H9 (cell line): ENCODE results near the gene TRIM17. TPM values are rescaled to one million over a fixed set of nuclear protein-coding genes. Genes with fewer than 3 reads are reported as not detected.

Experiments used
- DNase-seq: peaks from one replicate; pipeline ENCODE4 v3.0.0-alpha.2; 2017
- H2AFZ ChIP-seq: one replicate; pipeline ENCODE4 v1.6.1; 2013; ENCODE audit warnings: mild to moderate bottlenecking, low read length, control low read depth, moderate library complexity
- H2AK5ac ChIP-seq: 2 replicates; pipeline ENCODE4 v1.6.1; 2013; ENCODE audit warnings: low read length, control low read depth, mixed read lengths; ENCODE audit not compliant: insufficient read length
- H2BK120ac ChIP-seq: one replicate; pipeline ENCODE4 v1.6.1; 2013; ENCODE audit warnings: low read depth, mild to moderate bottlenecking, low read length, control low read depth, inconsistent platforms; ENCODE audit not compliant: poor library complexity, severe bottlenecking
- H2BK12ac ChIP-seq: 2 replicates; pipeline ENCODE4 v1.6.1; 2013; ENCODE audit warnings: low read length, control low read depth, mixed read lengths, low read depth; ENCODE audit not compliant: insufficient read length
- H2BK15ac ChIP-seq: 2 replicates; pipeline ENCODE4 v1.6.1; 2013; ENCODE audit warnings: low read depth, low read length, control low read depth
- H2BK20ac ChIP-seq: one replicate; pipeline ENCODE4 v1.6.1; 2013; ENCODE audit warnings: low read depth, mild to moderate bottlenecking, low read length, control low read depth, inconsistent platforms; ENCODE audit not compliant: poor library complexity, severe bottlenecking
- H2BK5ac ChIP-seq: 2 replicates; pipeline ENCODE4 v1.6.1; 2013; ENCODE audit warnings: low read length, control low read depth, mixed read lengths; ENCODE audit not compliant: insufficient read length
- H3K14ac ChIP-seq: 2 replicates; pipeline ENCODE4 v1.6.1; 2013; ENCODE audit warnings: low read length, control low read depth; ENCODE audit not compliant: insufficient read depth
- H3K18ac ChIP-seq: 2 replicates; pipeline ENCODE4 v1.6.1; 2013; ENCODE audit warnings: low read depth, mild to moderate bottlenecking, mixed read lengths, low read length, control low read depth; ENCODE audit not compliant: insufficient read length
- H3K23ac ChIP-seq: 2 replicates; pipeline ENCODE4 v1.6.1; 2013; ENCODE audit warnings: low read length, control low read depth, mixed read lengths, low read depth; ENCODE audit not compliant: insufficient read length
- H3K23me2 ChIP-seq: 2 replicates; pipeline ENCODE4 v1.6.1; 2013; ENCODE audit warnings: low read depth, mild to moderate bottlenecking, mixed read lengths, low read length, control low read depth; ENCODE audit not compliant: insufficient read length, poor library complexity, severe bottlenecking
- H3K27ac ChIP-seq: 2 replicates; pipeline ENCODE4 v1.5.1; 2013; ENCODE audit warnings: low read length, control low read depth, mixed read lengths, low read depth; ENCODE audit not compliant: insufficient read length
- H3K27me3 ChIP-seq: 2 replicates; pipeline ENCODE4 v1.6.1; 2013; ENCODE audit warnings: low read length, control low read depth, inconsistent platforms; ENCODE audit not compliant: insufficient read depth
- H3K4ac ChIP-seq: 2 replicates; pipeline ENCODE4 v1.6.1; 2013; ENCODE audit warnings: low read depth, mild to moderate bottlenecking, control low read depth, inconsistent platforms, low read length, moderate library complexity
- H3K4me1 ChIP-seq: 2 replicates; pipeline ENCODE4 v1.6.1; 2013; ENCODE audit warnings: low read length, control low read depth, inconsistent platforms; ENCODE audit not compliant: insufficient read depth
- H3K4me2 ChIP-seq: 2 replicates; pipeline ENCODE4 v1.6.1; 2013; ENCODE audit warnings: low read length, control low read depth, mixed read lengths; ENCODE audit not compliant: insufficient read length, insufficient read depth
- H3K56ac ChIP-seq: 2 replicates; pipeline ENCODE4 v1.6.1; 2013; ENCODE audit warnings: low read depth, mild to moderate bottlenecking, mixed read lengths, low read length, control low read depth; ENCODE audit not compliant: insufficient read length
- H3K79me1 ChIP-seq: 2 replicates; pipeline ENCODE4 v1.6.1; 2013; ENCODE audit warnings: low read depth, mild to moderate bottlenecking, moderate library complexity, low read length, control low read depth, inconsistent platforms; ENCODE audit not compliant: insufficient read depth, poor library complexity, severe bottlenecking
- H3K79me2 ChIP-seq: 2 replicates; pipeline ENCODE4 v1.6.1; 2013; ENCODE audit warnings: low read length, control low read depth, inconsistent platforms; ENCODE audit not compliant: insufficient read depth
- H3K9ac ChIP-seq: 2 replicates; pipeline ENCODE4 v1.6.1; 2013; ENCODE audit warnings: low read length, control low read depth, mixed read lengths; ENCODE audit not compliant: insufficient read length; ENCODE audit errors: extremely low read depth
- H3K9me3 ChIP-seq: one replicate; pipeline ENCODE4 v1.6.1; 2013; ENCODE audit warnings: low read depth, low read length, inconsistent platforms; ENCODE audit not compliant: control insufficient read depth
- H3T11ph ChIP-seq: one replicate; pipeline ENCODE4 v1.6.1; 2013; ENCODE audit warnings: mild to moderate bottlenecking, low read length, control low read depth, inconsistent platforms
- H4K20me1 ChIP-seq: one replicate; pipeline ENCODE4 v1.6.1; 2013; ENCODE audit not compliant: control insufficient read depth, insufficient read length, insufficient read depth
- H4K5ac ChIP-seq: 2 replicates; pipeline ENCODE4 v1.6.1; 2013; ENCODE audit warnings: low read depth, mild to moderate bottlenecking, mixed read lengths, low read length, control low read depth; ENCODE audit not compliant: insufficient read length
- H4K8ac ChIP-seq: replicated peaks from 2 replicates; pipeline ENCODE4 v1.6.1; 2013; ENCODE audit warnings: low read length, control low read depth, mixed read lengths, low read depth; ENCODE audit not compliant: insufficient read length
- H4K91ac ChIP-seq: 2 replicates; pipeline ENCODE4 v1.6.1; 2013; ENCODE audit warnings: low read depth, mild to moderate bottlenecking, moderate library complexity, mixed read lengths, low read length, control low read depth; ENCODE audit not compliant: insufficient read length
- H3K27ac Mint-ChIP-seq, 3 experiments: 2 replicates in 2 of 3; 3 replicates in 1 of 3; pipeline ENCODE4 v1.8.0; 2020 to 2021; ENCODE audit warnings: mixed read lengths in 3 of 3, mild to moderate bottlenecking in 1 of 3, moderate library complexity in 1 of 3
- H3K27me3 Mint-ChIP-seq: 2 replicates; pipeline ENCODE4 v1.8.0; 2021; ENCODE audit warnings: low read depth, mild to moderate bottlenecking, moderate library complexity, mixed read lengths
- H3K36me3 Mint-ChIP-seq, 3 experiments: 2 replicates in 2 of 3; 3 replicates in 1 of 3; pipeline ENCODE4 v1.8.0; 2020 to 2021; ENCODE audit warnings: low read depth in 3 of 3, mixed read lengths in 3 of 3; ENCODE audit not compliant: insufficient read depth in 1 of 3
- H3K4me1 Mint-ChIP-seq, 2 experiments: 2 replicates each; pipeline ENCODE4 v1.8.0; 2020; ENCODE audit warnings: mixed read lengths in 2 of 2
- H3K4me3 Mint-ChIP-seq, 2 experiments: 2 replicates in 1 of 2; 3 replicates in 1 of 2; pipeline ENCODE4 v1.8.0; 2020 to 2021; ENCODE audit warnings: mild to moderate bottlenecking in 2 of 2, mixed read lengths in 2 of 2, moderate library complexity in 1 of 2
- H3K9me3 Mint-ChIP-seq, 2 experiments: 2 replicates in 1 of 2; 3 replicates in 1 of 2; pipeline ENCODE4 v1.8.0; 2020; ENCODE audit warnings: mild to moderate bottlenecking in 2 of 2, mixed read lengths in 2 of 2, moderate library complexity in 1 of 2
- CTCF ChIP-seq: fragments of 200-600 bp; sonication (generic); conservative IDR thresholded peaks from 3 replicates; pipeline ENCODE4 v1.8.0; 2021; ENCODE audit warnings: antibody characterized with exemption, mild to moderate bottlenecking
- WGBS: extraction: QIAGEN DNeasy Blood & Tissue Kit; methylation state at CpG from one replicate; pipeline ENCODE4 v1.1.7; 2013; ENCODE audit warnings: missing lambda C conversion rate, low lambda C conversion rate, mixed read lengths; ENCODE audit not compliant: insufficient read length; ENCODE audit errors: extremely low coverage; 5-methylcytosine and 5-hydroxymethylcytosine counted together
- total RNA-seq: library from RNA; stranded (reverse); gene quantifications from 2 replicates; pipeline ENCODE4 v1.2.1, GENCODE V29; 2021

TRIM17 gene
- total RNA-seq, 1 experiment from 2014 or later = 2.8 TPM

GRCh38 chr1:228373681-228374571 lies 42.7 kb downstream of the TRIM17 start:
- no peak for DNase-seq
- no peak overlapping the region for H4K8ac ChIP-seq
- H3K9me3 ChIP-seq = no peaks in the 10 kb centered on the region
- peaks cover 3 to 5% of the 10 kb centered on the region in 2 experiments for H3K4me1 Mint-ChIP-seq
- H3K4ac ChIP-seq = no peak overlapping the region
- no peak overlapping the region for H3K27ac ChIP-seq
- no peak overlapping the region for H3K4me3 Mint-ChIP-seq
- no peaks in the 10 kb centered on the region for H3K9me3 Mint-ChIP-seq
- H3K4me2 ChIP-seq = no peak overlapping the region
- no peak overlapping the region for H3T11ph ChIP-seq
- no peak overlapping the region for H3K18ac ChIP-seq
- peaks cover 12% of the 10 kb centered on the region for H3K27me3 Mint-ChIP-seq
- no peak overlapping the region for H3K9ac ChIP-seq
- no peaks in the 10 kb centered on the region for H4K20me1 ChIP-seq
- no peak overlapping the region for H2AFZ ChIP-seq
- H2BK20ac ChIP-seq = no peak overlapping the region
- H3K23ac ChIP-seq = no peak overlapping the region
- WGBS = no CpG with 5 or more reads among the region's 14 CpGs
- H3K79me2 ChIP-seq = no peaks in the 10 kb centered on the region
- H3K36me3 Mint-ChIP-seq = no peaks in the 10 kb centered on the region
- no peak overlapping the region for H2BK12ac ChIP-seq
- no peak for TF ChIP-seq CTCF
- peaks cover 6% of the 10 kb centered on the region for H3K23me2 ChIP-seq
- H3K27ac Mint-ChIP-seq = no peak overlapping the region; a peak in 1 of 7 replicates
- H3K4me1 ChIP-seq = no peaks in the 10 kb centered on the region
- no peak overlapping the region for H3K56ac ChIP-seq
- H3K79me1 ChIP-seq = no peaks in the 10 kb centered on the region
- no peak overlapping the region for H2BK15ac ChIP-seq
- no peak overlapping the region for H3K14ac ChIP-seq
- no peak overlapping the region for H4K91ac ChIP-seq
- H2AK5ac ChIP-seq = no peak overlapping the region
- no peaks in the 10 kb centered on the region; the same call in 1 of the 2 replicates for H3K27me3 ChIP-seq
- no peak overlapping the region for H4K5ac ChIP-seq
- no peak overlapping the region for H2BK120ac ChIP-seq
- H2BK5ac ChIP-seq = no peak overlapping the region
